ENCODE measurements around the gene MAGI1.

Gene MAGI1

GRCh38 chr3:65972765-65973164 is 66.0 kb downstream of the MAGI1 start:
- Histone ChIP-seq H3K27me3 (no peaks in the 10 kb centered on the region), H3K4me1 (peaks cover 0 to 43% (median 10%) of the 10 kb centered on the region in 4 donors), H3K9me3 (no peaks in the 10 kb centered on the region), H3K36me3 (no peaks in the 10 kb centered on the region), H3K27ac (no peak overlapping the region), H3K4me3 (no peak overlapping the region)
- intact Hi-C loops (cut with DNase I; ENCODE audit: low total_unique reads), result loop anchor here (10.0 kb wide), 1 partner anchor 62 kb away; the partner anchor contains the start of gene MAGI1
- DNase-seq, result no peak
- no peak for TF ChIP-seq CTCF (IDR thresholded peaks at IDR 0.05)

- DNase-seq, result no peak
Measured at GRCh38 chr3:65971293-65972252, 67.1 kb downstream of the MAGI1 start.

GRCh38 chr3:65968996-65969395 is 69.7 kb downstream of the MAGI1 start:
- Histone ChIP-seq H3K36me3 (no peaks in the 10 kb centered on the region), H3K27ac (no peak overlapping the region), H3K4me1 (peaks cover 0 to 27% (median 7%) of the 10 kb centered on the region in 4 donors), H3K4me3 (no peak overlapping the region), H3K9me3 (no peaks in the 10 kb centered on the region), H3K27me3 (no peaks in the 10 kb centered on the region)
- TF ChIP-seq CTCF (IDR thresholded peaks at IDR 0.05), result no peak
- intact Hi-C loops (cut with DNase I; ENCODE audit: low total_unique reads), result no loop called here
- DNase-seq, result no peak

More at GRCh38 chr3:65971293-65972252, 67.1 kb downstream of the MAGI1 start:
- intact Hi-C loops (cut with DNase I; ENCODE audit: low total_unique reads), result loop anchor here (10.0 kb wide), 1 partner anchor 63 kb away; the partner anchor contains the start of gene MAGI1
- H3K27ac ChIP-seq, result peak overlapping the region; percentile 25 to 38
- H3K36me3 ChIP-seq, result no peaks in the 10 kb centered on the region
- no peaks in the 10 kb centered on the region for H3K9me3 ChIP-seq
- H3K4me1 ChIP-seq, result peaks cover 0 to 42% (median 10%) of the 10 kb centered on the region in 4 donors
- TF ChIP-seq CTCF (IDR thresholded peaks at IDR 0.05), result no peak
- H3K27me3 ChIP-seq, result no peaks in the 10 kb centered on the region
- H3K4me3 ChIP-seq, result no peak overlapping the region

- intact Hi-C loops (cut with DNase I; ENCODE audit: low total_unique reads), result no loop called here
- Histone ChIP-seq H3K4me1 (peaks cover 0 to 32% (median 10%) of the 10 kb centered on the region in 4 donors), H3K36me3 (no peaks in the 10 kb centered on the region), H3K9me3 (no peaks in the 10 kb centered on the region), H3K27me3 (no peaks in the 10 kb centered on the region), H3K4me3 (no peak overlapping the region), H3K27ac (no peak overlapping the region)
- TF ChIP-seq CTCF (IDR thresholded peaks at IDR 0.05), result no peak
- DNase-seq, result no peak
Measured at GRCh38 chr3:65967451-65967850, 71.3 kb downstream of the MAGI1 start.

- intact Hi-C loops (cut with DNase I; ENCODE audit: low total_unique reads), result no loop called here
- H3K4me3 ChIP-seq, result no peak overlapping the region
- TF ChIP-seq CTCF (IDR thresholded peaks at IDR 0.05), result no peak
- peaks cover 0 to 20% (median 15%) of the 10 kb centered on the region in 4 donors for H3K4me1 ChIP-seq
- H3K9me3 ChIP-seq, result no peaks in the 10 kb centered on the region
- H3K36me3 ChIP-seq, result no peaks in the 10 kb centered on the region
- no peaks in the 10 kb centered on the region for H3K27me3 ChIP-seq
- DNase-seq, result no peak
- no peak overlapping the region for H3K27ac ChIP-seq
Measured at GRCh38 chr3:65964838-65965237, 73.9 kb downstream of the MAGI1 start.

All from tibial artery (tissue), 4 donors.